NCI-H1417 treated with DMSO at 0.1 percent for 48 hours (cell line): ENCODE results near the gene BANF1.
"Not testable (repeated sequence)": the region's sequence is repeated elsewhere in the genome, so short reads cannot be mapped to it uniquely, and the experiment has no call there.

Experiments
- DNase-seq: peaks from one replicate; lab custom pipeline; 2025; lab: John Stamatoyannopoulos, UW

Gene BANF1

GRCh38 chr11:65978391-65979238, 23.7 kb upstream of the BANF1 start:
- no peak for DNase-seq

GRCh38 chr11:65979261-65979759, 23.0 kb upstream of the BANF1 start:
- no peak for DNase-seq

GRCh38 chr11:65981101-65981740, 21.1 kb upstream of the BANF1 start:
- DNase-seq, result no peak

- DNase-seq, result no peak
Measured at GRCh38 chr11:65981972-65982823, 20.1 kb upstream of the BANF1 start.

- no peak for DNase-seq
Measured at GRCh38 chr11:65982824-65983588, 19.3 kb upstream of the BANF1 start.

- no peak for DNase-seq
Measured at GRCh38 chr11:65983589-65983987, 18.7 kb upstream of the BANF1 start.

- DNase-seq, result no peak
Measured at GRCh38 chr11:65987336-65987735, 15.0 kb upstream of the BANF1 start.

GRCh38 chr11:65988791-65989592, 13.3 kb upstream of the BANF1 start:
- peak; percentile 88 for DNase-seq

- no peak for DNase-seq
Measured at GRCh38 chr11:65992056-65992455, 10.2 kb upstream of the BANF1 start.

GRCh38 chr11:65997286-65997685, 5.0 kb upstream of the BANF1 start:
- no peak for DNase-seq

GRCh38 chr11:66002648-66003225, 434 bp downstream of the BANF1 start:
- no peak for DNase-seq

GRCh38 chr11:66003291-66003690, 988 bp downstream of the BANF1 start:
- no peak for DNase-seq

- no peak for DNase-seq
Measured at GRCh38 chr11:66004186-66004585, 1.9 kb downstream of the BANF1 start.

GRCh38 chr11:66006134-66006890, 4.0 kb downstream of the BANF1 start:
- DNase-seq, result no peak

- no peak for DNase-seq
Measured at GRCh38 chr11:66006891-66007176, 4.5 kb downstream of the BANF1 start.

- DNase-seq, result no peak
Measured at GRCh38 chr11:66007201-66007634, 4.9 kb downstream of the BANF1 start.

- DNase-seq, result no peak
Measured at GRCh38 chr11:66008095-66008467, 5.8 kb downstream of the BANF1 start.

- no peak for DNase-seq
Measured at GRCh38 chr11:66008468-66009101, 6.3 kb downstream of the BANF1 start.

GRCh38 chr11:66010036-66010435, 7.7 kb downstream of the BANF1 start:
- not testable (repeated sequence) for DNase-seq
